Measurements from ENCODE around the gene TTC32. TPM values are rescaled to one million over a fixed set of nuclear protein-coding genes. Genes with fewer than 3 reads are reported as not detected.

TTC32 gene
- total and polyA plus RNA-seq, 2 donors from 2014 or later = 8.6 to 17.7 TPM

DNA sequence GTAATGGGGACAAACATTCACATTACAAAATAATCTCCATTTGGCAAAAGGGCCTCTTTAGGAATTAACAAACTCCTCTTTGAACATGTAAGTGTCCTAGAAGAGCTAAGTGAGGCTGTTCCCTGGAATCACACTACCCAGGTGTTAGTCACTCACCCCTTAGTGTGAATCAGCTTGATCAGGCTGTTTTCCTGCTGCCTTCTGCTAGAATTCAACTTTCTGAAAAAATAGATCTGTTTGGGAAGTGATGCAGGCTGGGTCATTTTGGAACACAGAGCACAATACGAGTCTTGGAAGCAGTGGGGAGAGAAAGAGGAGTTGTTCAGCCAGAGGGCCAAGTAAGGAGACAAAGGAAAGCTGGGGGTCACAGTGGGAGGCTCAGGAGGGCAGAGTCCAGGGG is 40.0 kb downstream of the TTC32 start:
- Histone ChIP-seq H3K9ac (ENCODE audit: low read length in 3 of 3) (no peak overlapping the region), H3K4me3 (ENCODE audit: low read length in 3 of 3) (no peak overlapping the region), H3K9me3 (ENCODE audit: control insufficient read depth in 2 of 3, insufficient read depth in 1 of 3, low read length in 3 of 3) (no peaks in the 10 kb centered on the region), H3K4me1 (ENCODE audit: control insufficient read depth in 2 of 3, insufficient read depth in 2 of 3, low read depth in 1 of 3, low read length in 3 of 3) (peaks cover 0 to 6% (median 4%) of the 10 kb centered on the region in 3 donors), H3K27ac (ENCODE audit: low read depth in 2 of 2, low read length in 2 of 2) (no peak overlapping the region), H3K27me3 (ENCODE audit: control insufficient read depth, insufficient read depth, low read length) (no peaks in the 10 kb centered on the region), H3K36me3 (ENCODE audit: control insufficient read depth in 2 of 3, insufficient read depth in 3 of 3, low read length in 3 of 3) (no peaks in the 10 kb centered on the region)
- DNase-seq (no peak), FAIRE-seq (no peak)
- intact Hi-C loops (cut with DNase I) = loop anchor here (5.0 to 10.0 kb wide), 2 partner anchors 497 to 1340 kb away; no protein-coding TSS in a partner anchor
- TF ChIP-seq, protein P1, sequence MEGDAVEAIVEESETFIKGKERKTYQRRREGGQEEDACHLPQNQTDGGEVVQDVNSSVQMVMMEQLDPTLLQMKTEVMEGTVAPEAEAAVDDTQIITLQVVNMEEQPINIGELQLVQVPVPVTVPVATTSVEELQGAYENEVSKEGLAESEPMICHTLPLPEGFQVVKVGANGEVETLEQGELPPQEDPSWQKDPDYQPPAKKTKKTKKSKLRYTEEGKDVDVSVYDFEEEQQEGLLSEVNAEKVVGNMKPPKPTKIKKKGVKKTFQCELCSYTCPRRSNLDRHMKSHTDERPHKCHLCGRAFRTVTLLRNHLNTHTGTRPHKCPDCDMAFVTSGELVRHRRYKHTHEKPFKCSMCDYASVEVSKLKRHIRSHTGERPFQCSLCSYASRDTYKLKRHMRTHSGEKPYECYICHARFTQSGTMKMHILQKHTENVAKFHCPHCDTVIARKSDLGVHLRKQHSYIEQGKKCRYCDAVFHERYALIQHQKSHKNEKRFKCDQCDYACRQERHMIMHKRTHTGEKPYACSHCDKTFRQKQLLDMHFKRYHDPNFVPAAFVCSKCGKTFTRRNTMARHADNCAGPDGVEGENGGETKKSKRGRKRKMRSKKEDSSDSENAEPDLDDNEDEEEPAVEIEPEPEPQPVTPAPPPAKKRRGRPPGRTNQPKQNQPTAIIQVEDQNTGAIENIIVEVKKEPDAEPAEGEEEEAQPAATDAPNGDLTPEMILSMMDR (IDR thresholded peaks at IDR 0.05; ENCODE audit: borderline replicate concordance, extremely low read depth, insufficient read depth) = no peak

DNA sequence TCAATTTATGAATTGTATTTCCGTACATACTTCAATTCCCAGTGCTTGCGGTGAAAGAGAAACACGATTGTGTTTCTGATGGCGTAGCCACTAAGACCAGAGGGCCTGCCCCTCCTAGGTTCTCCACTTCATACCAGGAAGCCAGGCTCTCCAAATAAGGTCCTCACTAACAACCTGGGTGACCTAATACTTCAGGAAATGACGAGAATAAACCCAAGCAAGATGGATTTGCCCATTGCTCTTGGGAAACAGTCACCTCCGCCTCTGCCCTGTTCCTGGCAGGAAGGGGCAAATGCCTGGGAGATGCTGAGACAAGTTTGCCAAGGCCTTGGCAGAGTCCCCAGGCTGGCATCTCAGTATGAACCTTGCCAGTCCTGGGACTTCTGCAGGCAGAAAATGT is 41.8 kb downstream of the TTC32 start:
- Histone ChIP-seq H3K4me3 (ENCODE audit: low read length in 3 of 3) (no peak overlapping the region), H3K9me3 (ENCODE audit: control insufficient read depth in 2 of 3, insufficient read depth in 1 of 3, low read length in 3 of 3) (no peaks in the 10 kb centered on the region), H3K9ac (ENCODE audit: low read length in 3 of 3) (no peak overlapping the region), H3K27ac (ENCODE audit: low read depth in 2 of 2, low read length in 2 of 2) (no peak overlapping the region), H3K27me3 (ENCODE audit: control insufficient read depth, insufficient read depth, low read length) (no peaks in the 10 kb centered on the region), H3K36me3 (ENCODE audit: control insufficient read depth in 2 of 3, insufficient read depth in 3 of 3, low read length in 3 of 3) (no peaks in the 10 kb centered on the region), H3K4me1 (ENCODE audit: control insufficient read depth in 2 of 3, insufficient read depth in 2 of 3, low read depth in 1 of 3, low read length in 3 of 3) (peaks cover 0 to 15% (median 9%) of the 10 kb centered on the region in 3 donors)
- TF ChIP-seq, protein P1 (IDR thresholded peaks at IDR 0.05; ENCODE audit: borderline replicate concordance, extremely low read depth, insufficient read depth) = no peak
- DNase-seq = no peak
- intact Hi-C loops (cut with DNase I) = loop anchor here (5.0 to 10.0 kb wide), 2 partner anchors 495 to 1338 kb away; no protein-coding TSS in a partner anchor
- FAIRE-seq = no peak

DNA sequence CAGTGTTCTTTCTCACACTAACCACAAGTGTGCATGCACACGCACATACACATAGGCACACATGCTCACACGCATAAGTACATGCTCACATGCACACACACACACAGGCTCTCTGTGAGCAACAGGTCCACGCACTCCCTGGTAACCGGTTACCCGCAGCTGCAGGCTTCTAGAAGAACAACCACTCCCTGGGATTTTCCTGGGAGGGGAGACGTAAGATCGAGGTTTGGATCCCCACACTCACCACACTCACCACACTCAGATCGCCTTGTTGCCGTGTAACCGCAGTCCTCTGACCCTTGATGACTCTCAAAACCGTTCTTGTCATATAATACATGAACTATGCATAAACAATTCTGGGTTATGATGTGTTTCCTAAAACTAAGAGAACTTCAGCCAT is 42.2 kb downstream of the TTC32 start:
- Histone ChIP-seq H3K9ac (ENCODE audit: low read length in 3 of 3) (no peak overlapping the region), H3K4me1 (ENCODE audit: control insufficient read depth in 2 of 3, insufficient read depth in 2 of 3, low read depth in 1 of 3, low read length in 3 of 3) (peaks cover 0 to 15% (median 13%) of the 10 kb centered on the region in 3 donors), H3K9me3 (ENCODE audit: control insufficient read depth in 2 of 3, insufficient read depth in 1 of 3, low read length in 3 of 3) (no peaks in the 10 kb centered on the region), H3K27me3 (ENCODE audit: control insufficient read depth, insufficient read depth, low read length) (no peaks in the 10 kb centered on the region), H3K36me3 (ENCODE audit: control insufficient read depth in 2 of 3, insufficient read depth in 3 of 3, low read length in 3 of 3) (no peaks in the 10 kb centered on the region), H3K27ac (ENCODE audit: low read depth in 2 of 2, low read length in 2 of 2) (no peak overlapping the region), H3K4me3 (ENCODE audit: low read length in 3 of 3) (no peak overlapping the region)
- DNase-seq (no peak), FAIRE-seq (no peak)
- TF ChIP-seq, protein P1 (IDR thresholded peaks at IDR 0.05; ENCODE audit: borderline replicate concordance, extremely low read depth, insufficient read depth) = no peak
- intact Hi-C loops (cut with DNase I) = no loop called here

DNA sequence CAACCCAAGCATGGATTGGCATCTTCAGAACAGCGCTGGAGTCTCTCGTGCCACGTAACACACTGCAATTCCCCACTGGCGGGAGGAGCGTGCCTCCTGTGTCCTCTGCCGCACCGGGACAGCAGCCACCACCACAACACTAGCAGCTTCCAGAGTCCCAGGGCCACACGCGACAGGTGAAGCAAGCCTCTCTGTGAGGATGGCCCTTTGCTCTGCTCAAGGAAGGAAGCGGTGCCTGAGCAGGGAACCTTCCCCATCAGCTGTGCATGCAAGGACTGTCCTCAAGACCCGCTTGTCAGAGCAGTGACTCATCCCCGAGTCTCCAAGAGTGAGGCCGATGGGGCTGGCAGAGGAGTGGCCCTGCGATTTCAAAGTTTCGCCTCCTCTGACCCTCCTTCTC is 44.0 kb downstream of the TTC32 start:
- Histone ChIP-seq H3K27ac (ENCODE audit: low read depth in 2 of 2, low read length in 2 of 2) (no peak overlapping the region), H3K4me3 (ENCODE audit: low read length in 3 of 3) (no peak overlapping the region), H3K27me3 (ENCODE audit: control insufficient read depth, insufficient read depth, low read length) (no peaks in the 10 kb centered on the region), H3K36me3 (ENCODE audit: control insufficient read depth in 2 of 3, insufficient read depth in 3 of 3, low read length in 3 of 3) (no peaks in the 10 kb centered on the region), H3K4me1 (ENCODE audit: control insufficient read depth in 2 of 3, insufficient read depth in 2 of 3, low read depth in 1 of 3, low read length in 3 of 3) (peaks cover 0 to 15% (median 9%) of the 10 kb centered on the region in 3 donors), H3K9ac (ENCODE audit: low read length in 3 of 3) (no peak overlapping the region), H3K9me3 (ENCODE audit: control insufficient read depth in 2 of 3, insufficient read depth in 1 of 3, low read length in 3 of 3) (no peaks in the 10 kb centered on the region)
- FAIRE-seq (no peak), DNase-seq (no peak)
- TF ChIP-seq, protein P1 (IDR thresholded peaks at IDR 0.05; ENCODE audit: borderline replicate concordance, extremely low read depth, insufficient read depth) = no peak
- intact Hi-C loops (cut with DNase I) = no loop called here

Measured in kidney (tissue), 14 donors.